ENCODE results near the gene HK3.

The HK3 gene

GRCh38 chr5:176855598-176855997, 43.5 kb downstream of the HK3 start:
- Histone ChIP-seq H3K36me3 (ENCODE audit: control insufficient read depth in 1 of 2, insufficient read depth in 2 of 2, low read length in 2 of 2) (no peaks in the 10 kb centered on the region), H3K27ac (ENCODE audit: low read length) (no peak overlapping the region)

GRCh38 chr5:176854164-176854563, 45.0 kb downstream of the HK3 start:
- Histone ChIP-seq H3K27ac (ENCODE audit: low read length) (no peak overlapping the region), H3K4me3 (ENCODE audit: low read depth in 1 of 2, low read length in 2 of 2) (no peak overlapping the region), H3K36me3 (ENCODE audit: control insufficient read depth in 1 of 2, insufficient read depth in 2 of 2, low read length in 2 of 2) (no peaks in the 10 kb centered on the region), H3K4me1 (ENCODE audit: control insufficient read depth in 1 of 2, insufficient read depth in 2 of 2, low read length in 2 of 2) (no peaks in the 10 kb centered on the region), H3K27me3 (ENCODE audit: low read depth, low read length) (no peaks in the 10 kb centered on the region), H3K9me3 (ENCODE audit: control insufficient read depth in 1 of 2, low read length in 2 of 2) (no peaks in the 10 kb centered on the region)

More at GRCh38 chr5:176855598-176855997, 43.5 kb downstream of the HK3 start:
- no peaks in the 10 kb centered on the region for H3K9me3 ChIP-seq (ENCODE audit: control insufficient read depth in 1 of 2, low read length in 2 of 2)
- no peak overlapping the region for H3K4me3 ChIP-seq (ENCODE audit: low read depth in 1 of 2, low read length in 2 of 2)
- no peaks in the 10 kb centered on the region for H3K27me3 ChIP-seq (ENCODE audit: low read depth, low read length)
- no peaks in the 10 kb centered on the region for H3K4me1 ChIP-seq (ENCODE audit: control insufficient read depth in 1 of 2, insufficient read depth in 2 of 2, low read length in 2 of 2)

GRCh38 chr5:176853151-176853778, 45.9 kb downstream of the HK3 start:
- H3K9me3 ChIP-seq (ENCODE audit: control insufficient read depth in 1 of 2, low read length in 2 of 2): no peaks in the 10 kb centered on the region
- H3K4me3 ChIP-seq (ENCODE audit: low read depth in 1 of 2, low read length in 2 of 2): no peak overlapping the region
- H3K36me3 ChIP-seq (ENCODE audit: control insufficient read depth in 1 of 2, insufficient read depth in 2 of 2, low read length in 2 of 2): no peaks in the 10 kb centered on the region
- no peak overlapping the region for H3K27ac ChIP-seq (ENCODE audit: low read length)
- H3K4me1 ChIP-seq (ENCODE audit: control insufficient read depth in 1 of 2, insufficient read depth in 2 of 2, low read length in 2 of 2): no peaks in the 10 kb centered on the region
- H3K27me3 ChIP-seq (ENCODE audit: low read depth, low read length): no peaks in the 10 kb centered on the region

GRCh38 chr5:176851871-176852658, 47.1 kb downstream of the HK3 start:
- H3K4me3 ChIP-seq (ENCODE audit: low read depth in 1 of 2, low read length in 2 of 2): no peak overlapping the region
- no peaks in the 10 kb centered on the region for H3K36me3 ChIP-seq (ENCODE audit: control insufficient read depth in 1 of 2, insufficient read depth in 2 of 2, low read length in 2 of 2)
- H3K27me3 ChIP-seq (ENCODE audit: low read depth, low read length): no peaks in the 10 kb centered on the region
- H3K27ac ChIP-seq (ENCODE audit: low read length): no peak overlapping the region
- H3K4me1 ChIP-seq (ENCODE audit: control insufficient read depth in 1 of 2, insufficient read depth in 2 of 2, low read length in 2 of 2): no peaks in the 10 kb centered on the region
- no peaks in the 10 kb centered on the region for H3K9me3 ChIP-seq (ENCODE audit: control insufficient read depth in 1 of 2, low read length in 2 of 2)

GRCh38 chr5:176851380-176851779, 47.8 kb downstream of the HK3 start:
- no peaks in the 10 kb centered on the region for H3K36me3 ChIP-seq (ENCODE audit: control insufficient read depth in 1 of 2, insufficient read depth in 2 of 2, low read length in 2 of 2)
- H3K27me3 ChIP-seq (ENCODE audit: low read depth, low read length): no peaks in the 10 kb centered on the region
- no peak overlapping the region for H3K4me3 ChIP-seq (ENCODE audit: low read depth in 1 of 2, low read length in 2 of 2)
- H3K9me3 ChIP-seq (ENCODE audit: control insufficient read depth in 1 of 2, low read length in 2 of 2): no peaks in the 10 kb centered on the region
- no peaks in the 10 kb centered on the region for H3K4me1 ChIP-seq (ENCODE audit: control insufficient read depth in 1 of 2, insufficient read depth in 2 of 2, low read length in 2 of 2)
- H3K27ac ChIP-seq (ENCODE audit: low read length): no peak overlapping the region

GRCh38 chr5:176850371-176851245, 48.5 kb downstream of the HK3 start:
- H3K4me1 ChIP-seq (ENCODE audit: control insufficient read depth in 1 of 2, insufficient read depth in 2 of 2, low read length in 2 of 2): no peaks in the 10 kb centered on the region
- H3K9me3 ChIP-seq (ENCODE audit: control insufficient read depth in 1 of 2, low read length in 2 of 2): no peaks in the 10 kb centered on the region
- H3K4me3 ChIP-seq (ENCODE audit: low read depth in 1 of 2, low read length in 2 of 2): no peak overlapping the region
- no peak overlapping the region for H3K27ac ChIP-seq (ENCODE audit: low read length)
- peaks cover 5% of the 10 kb centered on the region for H3K27me3 ChIP-seq (ENCODE audit: low read depth, low read length)
- H3K36me3 ChIP-seq (ENCODE audit: control insufficient read depth in 1 of 2, insufficient read depth in 2 of 2, low read length in 2 of 2): no peaks in the 10 kb centered on the region

- Histone ChIP-seq H3K27me3 (ENCODE audit: low read depth, low read length) (peaks cover 6% of the 10 kb centered on the region), H3K4me3 (ENCODE audit: low read depth in 1 of 2, low read length in 2 of 2) (no peak overlapping the region), H3K27ac (ENCODE audit: low read length) (no peak overlapping the region), H3K36me3 (ENCODE audit: control insufficient read depth in 1 of 2, insufficient read depth in 2 of 2, low read length in 2 of 2) (no peaks in the 10 kb centered on the region), H3K4me1 (ENCODE audit: control insufficient read depth in 1 of 2, insufficient read depth in 2 of 2, low read length in 2 of 2) (no peaks in the 10 kb centered on the region), H3K9me3 (ENCODE audit: control insufficient read depth in 1 of 2, low read length in 2 of 2) (no peaks in the 10 kb centered on the region)
These were observed 49.4 kb downstream of the HK3 start for GRCh38 chr5:176849611-176850227.

GRCh38 chr5:176848651-176849050, 50.5 kb downstream of the HK3 start:
- Histone ChIP-seq H3K4me3 (ENCODE audit: low read depth in 1 of 2, low read length in 2 of 2) (no peak overlapping the region), H3K4me1 (ENCODE audit: control insufficient read depth in 1 of 2, insufficient read depth in 2 of 2, low read length in 2 of 2) (no peaks in the 10 kb centered on the region), H3K36me3 (ENCODE audit: control insufficient read depth in 1 of 2, insufficient read depth in 2 of 2, low read length in 2 of 2) (no peaks in the 10 kb centered on the region), H3K27ac (ENCODE audit: low read length) (no peak overlapping the region), H3K9me3 (ENCODE audit: control insufficient read depth in 1 of 2, low read length in 2 of 2) (no peaks in the 10 kb centered on the region), H3K27me3 (ENCODE audit: low read depth, low read length) (peaks cover 6% of the 10 kb centered on the region)

- Histone ChIP-seq H3K9me3 (ENCODE audit: control insufficient read depth in 1 of 2, low read length in 2 of 2) (no peaks in the 10 kb centered on the region), H3K27ac (ENCODE audit: low read length) (no peak overlapping the region), H3K27me3 (ENCODE audit: low read depth, low read length) (peaks cover 6% of the 10 kb centered on the region), H3K4me1 (ENCODE audit: control insufficient read depth in 1 of 2, insufficient read depth in 2 of 2, low read length in 2 of 2) (no peaks in the 10 kb centered on the region), H3K36me3 (ENCODE audit: control insufficient read depth in 1 of 2, insufficient read depth in 2 of 2, low read length in 2 of 2) (no peaks in the 10 kb centered on the region), H3K4me3 (ENCODE audit: low read depth in 1 of 2, low read length in 2 of 2) (no peak overlapping the region)
These were observed 51.3 kb downstream of the HK3 start for GRCh38 chr5:176847726-176848290.

- H3K36me3 ChIP-seq (ENCODE audit: control insufficient read depth in 1 of 2, insufficient read depth in 2 of 2, low read length in 2 of 2): no peaks in the 10 kb centered on the region
- no peak overlapping the region for H3K27ac ChIP-seq (ENCODE audit: low read length)
- H3K4me1 ChIP-seq (ENCODE audit: control insufficient read depth in 1 of 2, insufficient read depth in 2 of 2, low read length in 2 of 2): no peaks in the 10 kb centered on the region
- no peaks in the 10 kb centered on the region for H3K9me3 ChIP-seq (ENCODE audit: control insufficient read depth in 1 of 2, low read length in 2 of 2)
- no peak overlapping the region for H3K4me3 ChIP-seq (ENCODE audit: low read depth in 1 of 2, low read length in 2 of 2)
- peaks cover 6% of the 10 kb centered on the region for H3K27me3 ChIP-seq (ENCODE audit: low read depth, low read length)
These were observed 52.0 kb downstream of the HK3 start for GRCh38 chr5:176847148-176847547.

All from muscle layer of duodenum (tissue), 2 donors.